Transverse colon (tissue), 4 donors: Measurements from ENCODE around the gene DUSP14. TPM values are rescaled to one million over a fixed set of nuclear protein-coding genes. Genes with fewer than 3 reads are reported as not detected.

Source experiments
- DNase-seq: peaks from one replicate; pipeline ENCODE4 v3.0.0-alpha.2; 2019
- H3K27ac ChIP-seq, 4 donors: fragments of 200-600 bp; sonication (generic); 2 replicates each; pipeline ENCODE4 v1.5.1; 2016 to 2018; ENCODE audit warnings: inconsistent platforms in 4 of 4
- H3K27me3 ChIP-seq: fragments of 200-600 bp; sonication (generic); 2 replicates; pipeline ENCODE4 v1.5.1; 2017; ENCODE audit warnings: inconsistent platforms
- H3K36me3 ChIP-seq, 4 donors: fragments of 200-600 bp; sonication (generic); 2 replicates each; pipeline ENCODE4 v1.5.1; 2017 to 2019; ENCODE audit warnings: inconsistent platforms in 4 of 4
- H3K4me1 ChIP-seq, 4 donors: fragments of 200-600 bp; sonication (generic); 2 replicates each; pipeline ENCODE4 v1.5.1; 2017 to 2020; ENCODE audit warnings: inconsistent platforms in 4 of 4
- H3K4me3 ChIP-seq, 4 donors: fragments of 200-600 bp; sonication (generic); 1 replicate in 1 of 4; 2 replicates in 3 of 4; pipeline versions ENCODE4 v1.5.1 to v1.6.1; 2017 to 2019; ENCODE audit warnings: inconsistent platforms in 4 of 4
- H3K9me3 ChIP-seq, 2 donors: fragments of 200-600 bp; sonication (generic); 2 replicates each; pipeline ENCODE4 v1.5.1; 2017 to 2019; ENCODE audit warnings: inconsistent platforms in 2 of 2
- EP300 ChIP-seq: sonication (generic); formaldehyde crosslinking; IDR thresholded peaks from one replicate; pipeline ENCODE4 v1.6.1; 2017; ENCODE audit warnings: antibody characterized with exemption, low read depth
- POLR2A ChIP-seq: fragments of 450-650 bp; IDR thresholded peaks from one replicate; pipeline ENCODE4 v1.6.1; 2016; ENCODE audit warnings: antibody characterized with exemption, mild to moderate bottlenecking, moderate library complexity
- POLR2AphosphoS5 ChIP-seq, 3 donors: sonication (generic); formaldehyde crosslinking; IDR thresholded peaks; one replicate each; pipeline ENCODE4 v1.6.1; 2016; ENCODE audit warnings: antibody characterized with exemption in 3 of 3
- WGBS, 2 donors: methylation state at CpG; one replicate each; pipeline ENCODE4 v1.1.5; 2018; ENCODE audit warnings: low coverage in 1 of 2; 5-methylcytosine and 5-hydroxymethylcytosine counted together
- in situ Hi-C, 4 donors: fragments of 200-750 bp; cut with MboI; loops; one replicate each; pipeline versions ENCODE4 v1.15.0 to v1.15.1; 2017; ENCODE audit warnings: low sequenced_read_pairs in 3 of 4, low pct_ligation_motif_present in 1 of 4, low pct_unique_long_range_greater_than_20kb in 1 of 4
- intact Hi-C: fragments of 100-400 bp; cut with DNase I; formaldehyde crosslinking; loops from one replicate; pipeline ENCODE4 v1.15.1; 2023; ENCODE audit warnings: low total_unique reads
- total RNA-seq, 4 donors: library from RNA; depleted of rRNA; stranded (reverse); fragments of >200 nt; gene quantifications; one replicate each; pipeline ENCODE4 v1.1.0, GENCODE V29; 2016
- TF ChIP-seq, protein P1 (sequence below), 5 experiments: fragments of 200-600 bp in 3 of 5; fragments of 450-650 bp in 2 of 5; sonication (generic) in 3 of 5; IDR thresholded peaks; 1 replicate in 2 of 5; 2 replicates in 3 of 5; pipeline ENCODE4 v1.5.1; 2016 to 2017; ENCODE audit warnings: antibody characterized with exemption in 5 of 5, inconsistent platforms in 3 of 5, mild to moderate bottlenecking in 2 of 5, moderate library complexity in 1 of 5

DUSP14 gene
- total RNA-seq, 4 donors from 2014 or later = 1.6 to 3.8 (median 2.8) TPM

GRCh38 chr17:37545486-37545885 lies 55.8 kb downstream of the DUSP14 start:
- WGBS, 2 donors = 79 to 80% methylated on average over 2 of the region's 2 CpGs
- Histone ChIP-seq H3K36me3 (peaks cover 0 to 20% (median 9%) of the 10 kb centered on the region in 4 donors), H3K27ac (no peak overlapping the region), H3K4me3 (no peak overlapping the region), H3K9me3 (no peaks in the 10 kb centered on the region), H3K4me1 (peaks cover 5 to 23% (median 20%) of the 10 kb centered on the region in 4 donors), H3K27me3 (no peaks in the 10 kb centered on the region)
- DNase-seq = no peak
- intact Hi-C loops (no loop called here), in situ Hi-C loops (no loop called here)
- TF ChIP-seq EP300 (no peak), POLR2AphosphoS5 (IDR thresholded peaks at IDR 0.05) (no peak), POLR2A (no peak)
- TF ChIP-seq, protein P1, sequence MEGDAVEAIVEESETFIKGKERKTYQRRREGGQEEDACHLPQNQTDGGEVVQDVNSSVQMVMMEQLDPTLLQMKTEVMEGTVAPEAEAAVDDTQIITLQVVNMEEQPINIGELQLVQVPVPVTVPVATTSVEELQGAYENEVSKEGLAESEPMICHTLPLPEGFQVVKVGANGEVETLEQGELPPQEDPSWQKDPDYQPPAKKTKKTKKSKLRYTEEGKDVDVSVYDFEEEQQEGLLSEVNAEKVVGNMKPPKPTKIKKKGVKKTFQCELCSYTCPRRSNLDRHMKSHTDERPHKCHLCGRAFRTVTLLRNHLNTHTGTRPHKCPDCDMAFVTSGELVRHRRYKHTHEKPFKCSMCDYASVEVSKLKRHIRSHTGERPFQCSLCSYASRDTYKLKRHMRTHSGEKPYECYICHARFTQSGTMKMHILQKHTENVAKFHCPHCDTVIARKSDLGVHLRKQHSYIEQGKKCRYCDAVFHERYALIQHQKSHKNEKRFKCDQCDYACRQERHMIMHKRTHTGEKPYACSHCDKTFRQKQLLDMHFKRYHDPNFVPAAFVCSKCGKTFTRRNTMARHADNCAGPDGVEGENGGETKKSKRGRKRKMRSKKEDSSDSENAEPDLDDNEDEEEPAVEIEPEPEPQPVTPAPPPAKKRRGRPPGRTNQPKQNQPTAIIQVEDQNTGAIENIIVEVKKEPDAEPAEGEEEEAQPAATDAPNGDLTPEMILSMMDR (IDR thresholded peaks at IDR 0.05) = no peak

DNA sequence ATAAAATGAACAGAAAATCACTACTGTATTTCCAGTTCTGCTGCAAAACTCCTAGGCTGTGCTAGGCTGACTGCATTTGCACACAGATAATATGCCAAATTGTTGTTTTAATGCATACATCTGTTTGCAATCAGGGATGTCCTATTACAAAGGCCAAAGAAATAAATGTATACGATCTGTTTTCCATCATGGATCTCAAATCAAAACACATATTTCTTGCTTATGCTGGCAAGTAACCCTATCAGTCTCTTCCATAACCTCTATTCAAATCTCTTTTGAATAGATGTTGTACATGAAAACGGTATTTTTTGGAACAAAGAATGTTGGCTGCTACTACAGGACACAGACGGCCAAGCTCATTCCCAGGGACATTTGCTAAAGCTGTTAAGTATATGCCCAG lies 56.6 kb downstream of the DUSP14 start:
- TF ChIP-seq POLR2A = no peak
- no peak for TF ChIP-seq EP300
- TF ChIP-seq POLR2AphosphoS5 (IDR thresholded peaks at IDR 0.05) = no peak
- TF ChIP-seq, protein P1 (IDR thresholded peaks at IDR 0.05) = no peak
- Histone ChIP-seq H3K4me1 (peaks cover 5 to 23% (median 20%) of the 10 kb centered on the region in 4 donors), H3K27ac (no peak overlapping the region), H3K4me3 (no peak overlapping the region), H3K36me3 (peaks cover 0 to 14% (median 6%) of the 10 kb centered on the region in 4 donors), H3K9me3 (no peaks in the 10 kb centered on the region), H3K27me3 (no peaks in the 10 kb centered on the region)
- DNase-seq = no peak
- in situ Hi-C loops (no loop called here), intact Hi-C loops (no loop called here)
- 47 to 53% methylated on average over 3 of the region's 3 CpGs for WGBS, 2 donors

DNA sequence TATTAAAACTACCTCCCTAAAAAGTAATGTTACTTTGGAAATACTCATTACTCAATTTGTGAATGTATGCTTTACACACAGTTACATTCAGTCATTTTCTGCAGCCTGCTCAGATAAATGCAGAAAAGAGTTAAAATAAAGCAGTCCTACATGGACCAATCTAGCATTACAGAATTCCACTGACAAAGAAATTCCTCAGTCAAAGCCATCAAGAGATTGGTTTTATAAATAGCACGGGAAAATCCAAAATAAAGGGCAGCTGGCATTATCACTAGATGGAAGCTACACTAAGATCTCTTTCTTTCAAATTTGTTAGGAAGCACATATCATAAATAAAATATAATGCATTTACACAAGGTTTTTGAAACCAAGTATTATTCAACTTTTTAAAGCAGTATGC lies 58.3 kb downstream of the DUSP14 start:
- in situ Hi-C loops (no loop called here), intact Hi-C loops (no loop called here)
- no peak for DNase-seq
- Histone ChIP-seq H3K36me3 (peaks cover 0 to 1% (median 0%) of the 10 kb centered on the region in 4 donors), H3K9me3 (no peaks in the 10 kb centered on the region), H3K27me3 (no peaks in the 10 kb centered on the region), H3K4me3 (no peak overlapping the region), H3K4me1 (peaks cover 5 to 23% (median 20%) of the 10 kb centered on the region in 4 donors), H3K27ac (no peak overlapping the region)
- 84 to 92% methylated on average over 1 of the region's 1 CpG for WGBS, 2 donors
- TF ChIP-seq EP300 (no peak), POLR2AphosphoS5 (IDR thresholded peaks at IDR 0.05) (no peak), POLR2A (no peak)
- TF ChIP-seq, protein P1 (IDR thresholded peaks at IDR 0.05) = no peak

DNA sequence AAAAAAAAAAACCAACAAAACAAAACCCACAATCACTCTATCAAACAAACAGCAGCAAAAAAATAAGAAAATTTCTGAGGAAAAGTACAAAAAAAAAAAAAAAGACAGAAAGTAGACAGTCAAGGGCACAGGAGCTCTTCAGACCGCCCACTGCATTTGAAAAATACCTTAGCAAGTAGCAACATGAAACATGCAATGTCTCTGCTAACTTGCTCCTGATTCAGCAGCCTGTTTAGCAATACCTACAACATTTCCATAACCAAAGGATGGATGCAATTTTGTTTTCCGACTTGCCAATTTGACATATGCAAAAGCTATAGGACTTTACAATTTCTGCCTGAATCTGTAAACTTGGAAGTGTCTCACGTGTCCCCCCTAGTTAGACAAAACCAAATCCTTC lies 62.1 kb downstream of the DUSP14 start:
- intact Hi-C loops (no loop called here), in situ Hi-C loops (no loop called here)
- Histone ChIP-seq H3K27ac (no peak overlapping the region), H3K9me3 (no peaks in the 10 kb centered on the region), H3K27me3 (no peaks in the 10 kb centered on the region), H3K36me3 (peaks cover 0 to 7% (median 1%) of the 10 kb centered on the region in 4 donors), H3K4me1 (peaks cover under 1 to 5% (median 4%) of the 10 kb centered on the region in 4 donors), H3K4me3 (no peak overlapping the region)
- no peak for DNase-seq
- TF ChIP-seq POLR2A (no peak), POLR2AphosphoS5 (IDR thresholded peaks at IDR 0.05) (no peak)
- WGBS, 2 donors = 95% methylated on average over 3 of the region's 3 CpGs

- no peak overlapping the region for H3K27ac ChIP-seq
- in situ Hi-C loops = no loop called here
- H3K4me1 ChIP-seq = no peaks in the 10 kb centered on the region
- H3K27me3 ChIP-seq = no peaks in the 10 kb centered on the region
- DNase-seq = no peak
- intact Hi-C loops = no loop called here
- H3K4me3 ChIP-seq = no peak overlapping the region
- peaks cover 0 to 18% (median 4%) of the 10 kb centered on the region in 4 donors for H3K36me3 ChIP-seq
- TF ChIP-seq POLR2AphosphoS5 (IDR thresholded peaks at IDR 0.05) (no peak), EP300 (no peak), POLR2A (no peak)
- TF ChIP-seq, protein P1 (IDR thresholded peaks at IDR 0.05) = no peak
- WGBS, 2 donors = 72 to 84% methylated on average over 5 to 6 of the region's 6 CpGs
- no peaks in the 10 kb centered on the region for H3K9me3 ChIP-seq
These were observed 63.8 kb downstream of the DUSP14 start for GRCh38 chr17:37553401-37553966.
